NCI-H2196 treated with DMSO at 0.1 percent for 48 hours (cell line): Measurements from ENCODE around the gene SEPTIN5.
A peak's percentile ranks its signal among the peaks of the same experiment; 100 is the strongest.

Source experiments
- DNase-seq: peaks from one replicate; lab custom pipeline; 2025; ENCODE audit not compliant: unreplicated experiment; lab: John Stamatoyannopoulos, UW

The SEPTIN5 gene

DNA sequence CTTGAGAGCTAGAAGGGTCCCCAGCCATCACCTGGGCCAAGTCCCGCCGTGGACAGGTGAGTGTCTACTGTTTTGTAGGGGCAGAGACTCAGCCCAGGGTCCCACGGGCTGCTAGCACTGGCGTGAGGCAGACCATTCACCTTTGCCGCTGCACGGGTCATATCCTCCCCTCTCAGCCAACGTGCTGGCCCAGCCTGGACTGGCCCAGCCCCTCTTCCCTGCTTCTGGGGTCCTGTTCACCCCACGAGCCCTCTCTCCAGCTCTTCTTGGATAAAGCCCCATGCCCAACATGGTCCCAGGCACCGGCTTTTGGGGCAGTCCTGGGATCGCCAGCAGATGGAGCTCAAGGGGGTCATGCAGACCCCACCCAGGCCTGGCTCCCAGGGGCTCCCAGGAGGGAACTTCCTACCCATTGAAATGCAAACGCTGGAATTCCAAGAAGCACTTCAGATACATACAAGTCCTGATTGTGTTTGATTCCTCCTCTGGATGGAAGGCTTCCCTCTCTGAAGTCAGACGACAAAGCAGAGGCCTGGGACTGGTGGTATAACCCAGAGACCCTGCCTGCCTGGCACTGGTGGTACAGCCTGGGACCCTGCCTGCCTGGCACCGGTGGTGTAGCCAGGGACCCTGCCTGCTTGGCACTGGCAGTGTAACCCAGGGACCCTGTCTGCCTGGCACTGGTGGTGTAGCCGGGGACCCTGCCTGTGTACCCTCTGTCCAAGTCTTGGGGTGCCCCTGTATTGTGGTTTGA, 8.9 kb upstream of the SEPTIN5 start:
- DNase-seq: no peak

DNA sequence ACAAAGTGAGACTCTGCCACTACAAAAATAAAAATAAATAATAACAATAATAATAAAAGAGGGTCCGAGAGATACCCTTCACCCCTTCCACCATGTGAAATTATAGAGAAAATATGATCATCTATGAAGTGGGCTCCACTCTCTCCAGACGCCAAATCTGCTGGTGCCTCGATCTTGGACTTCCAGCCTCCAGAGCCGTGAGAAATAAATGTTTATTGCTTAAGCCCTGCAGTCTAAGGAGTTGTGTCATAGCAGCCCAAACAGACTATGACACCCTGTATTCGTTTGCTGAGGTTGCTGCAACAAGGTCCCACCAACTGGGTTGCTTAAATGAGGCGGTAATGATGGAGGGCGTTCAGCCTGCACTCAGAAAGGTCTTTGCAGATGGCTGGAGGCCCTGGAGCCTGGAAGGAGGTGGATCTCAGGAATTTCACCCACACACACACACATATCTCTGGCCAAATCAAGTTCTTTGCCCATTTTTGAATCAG, 7.6 kb upstream of the SEPTIN5 start:
- no peak for DNase-seq

DNA sequence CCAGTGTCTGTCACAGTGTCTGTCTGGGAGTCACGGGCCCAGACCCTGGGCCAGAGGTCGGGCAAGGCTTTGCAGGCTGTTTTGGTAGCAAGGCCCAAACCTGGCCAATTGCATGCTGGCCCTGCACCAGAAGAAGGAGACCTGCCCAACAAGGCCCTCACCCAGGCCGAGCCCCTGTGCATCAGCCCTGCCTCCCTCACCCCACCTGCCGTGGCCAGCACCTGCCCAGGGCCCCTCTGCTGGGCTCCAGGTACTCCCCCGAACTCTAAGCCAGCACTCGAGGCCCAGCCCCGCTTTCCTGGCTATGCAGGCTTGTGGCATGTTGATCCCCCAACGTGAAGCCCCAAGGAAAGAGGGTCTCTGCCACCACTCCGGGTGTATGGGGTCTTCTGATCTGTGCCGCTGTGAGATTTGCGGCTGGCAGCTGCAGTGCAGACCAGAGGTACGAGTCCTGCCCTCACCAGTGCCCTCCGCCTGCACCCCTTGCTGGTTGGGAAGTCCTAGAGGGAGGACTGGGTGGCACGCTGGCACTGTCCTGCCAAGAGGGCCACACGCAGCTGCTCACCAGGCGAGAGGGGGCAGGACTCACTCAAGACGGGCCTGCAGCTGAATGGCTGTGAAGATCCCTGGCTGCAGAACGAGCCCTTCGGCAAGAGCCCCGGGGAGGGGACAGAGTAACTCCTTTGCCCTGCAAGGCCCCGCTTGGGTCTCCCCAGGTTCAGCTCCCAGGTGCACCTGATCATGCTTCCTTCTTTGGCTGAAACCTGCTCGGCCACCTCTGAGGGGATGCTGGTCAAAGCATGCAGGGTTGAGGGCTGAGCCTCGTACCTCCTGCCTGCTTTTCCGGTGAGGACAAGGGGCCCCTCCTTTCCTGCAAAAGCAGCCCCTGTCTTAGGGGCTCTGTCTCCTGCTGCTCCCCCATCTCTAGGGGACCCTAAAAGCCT, 6.7 kb upstream of the SEPTIN5 start:
- DNase-seq: no peak

DNA sequence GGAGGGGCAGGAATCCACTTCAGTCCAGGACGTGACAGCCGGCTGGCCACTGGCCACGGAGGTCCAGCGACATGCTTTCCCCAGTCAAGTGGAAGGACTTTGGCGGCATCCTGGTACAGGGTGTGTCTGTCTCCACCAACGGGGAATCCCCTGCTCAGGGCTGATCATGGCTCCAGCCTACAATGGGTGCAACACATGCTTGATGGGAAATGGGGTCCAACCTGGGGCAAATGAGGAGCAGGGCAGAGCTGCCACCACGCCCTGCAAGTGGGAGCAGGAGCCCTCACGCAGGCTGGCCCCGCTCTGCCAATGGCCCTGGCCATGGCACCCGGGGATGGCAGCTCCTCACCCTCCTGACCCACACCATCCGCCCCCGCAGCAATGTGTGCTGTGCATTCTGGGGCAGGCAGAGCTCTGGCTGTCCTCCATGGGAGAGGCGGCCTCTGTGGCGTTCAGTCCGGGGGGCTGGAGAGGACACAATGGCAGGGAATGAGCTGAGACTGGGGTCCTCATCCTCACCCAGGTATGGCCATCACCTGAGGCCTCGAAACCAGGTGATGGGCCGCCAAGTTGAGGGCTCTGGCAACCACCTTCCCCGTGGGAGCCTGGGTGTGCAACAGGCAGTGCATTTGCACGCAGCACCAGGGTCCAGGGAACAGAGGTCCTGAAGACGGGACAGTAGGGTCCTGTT, 5.8 kb upstream of the SEPTIN5 start:
- no peak for DNase-seq

DNA sequence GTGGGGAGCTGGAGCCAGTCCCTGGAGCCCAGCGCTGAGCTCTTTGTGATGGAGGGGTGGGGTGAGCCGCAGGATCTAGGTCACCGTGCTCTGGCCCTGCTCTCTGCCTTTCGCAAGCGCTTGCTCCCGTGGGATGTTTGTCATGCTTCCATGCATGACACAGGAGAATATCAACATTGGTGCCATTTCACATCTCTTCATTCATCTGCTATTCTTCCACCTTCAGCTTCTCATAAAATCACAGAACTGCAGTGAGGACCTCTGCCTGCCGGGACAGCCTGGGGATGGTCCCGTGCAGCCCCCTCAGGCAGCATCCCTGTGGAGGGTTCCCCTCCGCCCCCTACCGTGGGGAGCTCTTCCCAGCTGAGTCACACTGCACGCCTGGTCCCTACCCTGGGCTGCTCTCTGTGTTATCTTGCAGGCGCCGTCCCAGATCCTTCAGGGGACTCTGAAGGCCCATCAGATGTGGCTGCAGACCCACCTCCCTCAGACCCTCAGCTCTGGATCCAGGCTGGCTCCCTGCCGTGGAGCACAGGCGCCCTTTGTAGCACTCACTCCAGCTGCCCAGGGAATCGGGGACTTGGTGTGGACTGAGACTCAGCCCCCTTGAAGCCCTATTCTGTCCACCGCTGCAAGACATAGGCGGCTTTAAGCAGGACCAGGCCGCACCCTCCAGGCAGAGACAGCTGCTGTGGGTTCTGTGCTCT, 5.1 kb upstream of the SEPTIN5 start:
- no peak for DNase-seq

DNA sequence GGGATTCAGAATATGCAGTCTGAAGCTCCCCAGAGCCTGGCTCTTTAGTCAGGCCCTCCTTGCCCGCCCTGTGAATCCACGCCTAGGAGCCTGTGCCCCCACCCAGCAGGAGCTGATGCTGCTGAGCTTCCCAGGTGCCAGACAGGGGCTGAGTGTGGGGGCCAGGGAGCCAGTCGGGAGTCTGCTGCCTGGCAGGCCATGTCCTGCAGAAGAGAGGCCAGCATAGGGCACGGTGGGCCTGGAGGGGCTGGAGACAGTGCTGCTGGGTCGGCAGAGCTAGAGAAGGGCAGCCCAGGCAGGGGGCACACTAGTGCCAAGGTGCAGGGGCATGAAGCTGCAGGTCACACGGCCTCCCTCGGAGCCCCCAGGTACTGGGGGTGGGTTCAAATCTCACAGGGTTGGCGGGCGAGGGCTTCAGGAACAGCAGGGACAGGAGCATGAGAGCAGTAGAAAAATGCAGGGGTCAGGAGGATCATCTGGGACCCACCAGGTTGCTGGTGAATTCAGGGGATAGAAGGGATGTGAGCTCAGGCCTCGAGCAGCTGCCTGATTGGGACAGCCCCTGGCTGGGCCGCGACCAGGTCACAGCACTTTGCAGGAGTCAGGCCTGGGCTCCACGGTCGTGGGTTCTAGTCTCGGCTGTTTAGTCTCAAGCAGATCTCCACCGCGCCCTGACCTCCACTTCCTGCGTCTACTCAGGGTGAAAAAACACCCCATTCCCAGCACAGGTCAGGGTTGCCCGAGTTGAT, 4.1 kb upstream of the SEPTIN5 start:
- DNase-seq: no peak

DNA sequence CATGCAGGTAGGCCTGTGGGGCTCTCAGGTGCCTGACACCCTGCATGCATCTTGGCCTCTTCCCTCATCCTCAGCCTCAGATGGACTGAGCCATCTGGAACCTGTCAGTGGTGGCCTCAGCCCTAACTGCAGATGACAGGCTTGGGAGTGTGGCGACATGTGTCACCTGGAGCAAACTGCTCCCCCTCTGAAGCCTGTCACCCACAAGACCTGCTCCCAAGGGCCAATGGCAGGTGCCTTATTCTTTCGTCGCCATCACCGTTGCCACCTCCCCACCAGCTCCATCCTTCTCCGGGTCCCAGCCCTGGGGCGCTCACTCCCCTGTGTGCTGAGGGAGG, 3.6 kb upstream of the SEPTIN5 start:
- no peak for DNase-seq

DNA sequence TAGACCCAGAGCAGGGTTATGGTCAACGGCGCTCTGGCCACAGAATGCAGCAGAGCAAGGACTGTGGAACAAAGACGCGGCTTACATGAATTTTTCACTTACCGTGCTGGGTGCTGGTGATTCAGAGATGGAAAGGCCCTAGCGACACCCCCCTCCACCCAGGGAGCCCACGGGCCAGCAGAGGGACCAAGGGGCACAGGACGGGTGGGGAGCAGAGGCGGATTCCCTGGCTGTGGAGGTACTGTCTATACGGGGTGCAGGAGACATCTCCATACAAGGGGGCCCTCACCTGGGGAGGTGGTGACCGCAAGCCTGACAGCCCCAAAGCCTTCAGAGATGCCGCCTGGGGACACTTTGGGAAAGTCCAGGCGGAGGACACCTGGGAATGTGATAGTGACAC, 1.1 kb upstream of the SEPTIN5 start:
- DNase-seq: no peak

DNA sequence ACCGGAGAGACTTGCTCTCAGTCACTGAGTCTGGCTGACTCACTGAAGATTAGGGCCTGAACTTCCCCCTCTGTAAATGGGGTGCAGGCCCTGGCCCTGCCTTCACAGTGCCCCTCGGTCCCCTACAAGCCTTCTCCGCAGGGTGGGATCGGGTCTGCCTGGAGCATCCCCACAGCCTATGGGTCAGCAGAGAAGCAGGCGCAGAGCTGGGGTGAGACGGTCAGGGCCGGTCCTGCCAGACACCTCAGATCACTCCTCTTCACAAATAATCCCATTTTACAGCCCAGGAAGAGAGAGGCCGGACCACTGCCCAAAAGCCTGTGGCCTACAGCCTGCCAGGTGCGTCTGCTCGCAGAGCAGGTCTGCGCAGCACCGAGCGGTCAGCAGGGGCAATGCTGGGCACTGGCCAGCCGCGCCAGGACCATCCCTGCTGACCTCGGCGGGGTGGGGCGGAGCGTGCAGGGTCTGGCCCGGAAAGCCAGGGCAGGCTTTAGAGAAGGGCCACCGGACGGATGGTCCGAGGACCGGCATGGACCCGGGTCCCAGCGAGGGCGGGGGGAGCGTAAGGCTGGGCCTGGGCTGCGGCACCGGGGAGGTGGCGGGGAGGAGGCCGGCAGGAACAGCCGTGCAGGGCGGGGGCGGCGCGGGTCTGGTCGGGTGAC, 522 bp upstream of the SEPTIN5 start:
- no peak for DNase-seq

DNA sequence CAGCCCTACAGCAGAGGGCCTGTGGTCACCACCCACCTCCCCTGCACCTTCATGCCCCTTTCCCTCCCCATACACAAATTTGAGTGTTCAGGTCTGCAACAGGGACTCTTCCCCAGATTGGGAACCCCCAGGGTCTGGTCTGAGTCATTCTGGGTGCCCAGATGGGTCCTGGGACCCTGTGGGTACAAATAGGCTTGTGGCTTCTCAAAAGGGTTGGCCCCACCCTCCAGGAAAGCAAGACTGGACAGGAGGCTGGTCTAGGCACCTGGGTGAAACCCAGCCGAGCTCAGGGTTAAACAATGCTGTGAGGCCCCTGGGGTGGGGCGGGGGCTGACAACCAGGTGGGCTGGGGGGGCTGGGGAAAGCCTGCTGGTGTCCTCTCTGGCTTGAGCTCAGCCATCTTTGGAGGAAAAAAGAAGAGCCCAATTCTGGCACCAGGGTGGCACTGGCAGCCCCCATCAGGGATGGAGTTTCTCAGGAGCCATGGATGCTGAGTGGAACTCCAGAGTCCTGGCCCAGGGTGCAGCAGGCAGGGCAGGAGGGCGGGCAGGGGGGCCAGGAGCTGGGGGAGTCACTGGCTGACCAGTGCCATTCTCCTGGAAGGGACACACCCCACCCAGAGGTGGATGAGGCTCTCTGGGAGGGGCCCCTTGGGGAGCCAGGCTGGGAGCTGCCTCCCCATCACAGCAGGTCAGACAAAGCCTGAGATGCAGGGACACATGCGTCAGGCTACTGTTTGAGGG, 1.1 kb downstream of the SEPTIN5 start:
- DNase-seq: no peak

DNA sequence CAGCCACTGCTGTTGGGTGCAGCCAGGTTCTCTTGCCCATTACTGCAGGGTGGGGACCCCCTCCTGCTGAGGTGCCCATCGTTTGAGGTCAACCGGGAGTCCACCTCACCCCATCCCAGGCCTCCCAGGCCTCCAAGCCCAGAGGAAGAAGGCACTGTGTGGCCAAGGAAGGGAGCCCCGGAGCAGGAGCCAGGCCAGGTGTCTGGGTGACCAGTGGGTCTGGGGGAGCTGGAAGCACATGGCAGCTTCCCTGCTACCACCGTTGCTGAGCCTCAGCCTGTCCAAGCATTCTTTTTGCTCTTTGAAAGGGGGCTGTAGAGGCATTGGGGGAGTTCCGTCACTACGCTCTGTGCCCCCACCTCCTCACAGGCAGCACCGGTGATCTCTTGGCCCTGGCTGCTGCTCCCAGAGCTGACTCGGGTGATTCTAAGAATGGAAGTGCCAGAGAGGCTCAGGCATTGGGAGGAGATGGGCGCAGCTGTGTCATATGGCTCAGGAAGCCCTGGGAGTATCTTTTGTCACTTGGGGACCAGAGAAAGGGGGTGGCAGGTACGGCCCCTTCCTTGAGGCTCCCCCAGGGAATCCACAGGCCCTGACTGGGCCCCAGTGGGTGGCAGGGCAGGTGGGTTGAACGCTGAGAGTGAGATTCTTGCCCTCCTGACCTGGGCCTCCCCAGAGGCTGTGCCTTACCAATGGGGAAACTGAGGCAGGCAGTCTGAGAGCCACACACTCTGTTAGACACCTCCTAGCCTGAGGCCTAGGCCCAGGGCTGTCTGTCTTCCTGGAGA, 1.9 kb downstream of the SEPTIN5 start:
- DNase-seq: no peak

DNA sequence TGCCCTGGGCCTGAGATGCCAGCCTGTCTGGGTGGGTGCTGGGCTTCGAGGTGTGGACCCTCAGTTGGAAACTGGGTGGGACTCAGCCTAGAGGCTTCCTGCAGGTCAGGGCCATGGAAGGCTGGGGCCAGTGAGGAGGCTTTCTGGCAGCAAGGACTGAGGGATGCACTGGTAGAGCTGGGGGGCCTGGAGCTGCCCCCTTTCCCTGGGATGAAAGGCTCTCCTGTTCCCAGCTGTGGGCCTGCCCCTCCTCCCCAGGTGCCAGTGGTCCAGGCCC, 2.5 kb downstream of the SEPTIN5 start:
- no peak for DNase-seq

DNA sequence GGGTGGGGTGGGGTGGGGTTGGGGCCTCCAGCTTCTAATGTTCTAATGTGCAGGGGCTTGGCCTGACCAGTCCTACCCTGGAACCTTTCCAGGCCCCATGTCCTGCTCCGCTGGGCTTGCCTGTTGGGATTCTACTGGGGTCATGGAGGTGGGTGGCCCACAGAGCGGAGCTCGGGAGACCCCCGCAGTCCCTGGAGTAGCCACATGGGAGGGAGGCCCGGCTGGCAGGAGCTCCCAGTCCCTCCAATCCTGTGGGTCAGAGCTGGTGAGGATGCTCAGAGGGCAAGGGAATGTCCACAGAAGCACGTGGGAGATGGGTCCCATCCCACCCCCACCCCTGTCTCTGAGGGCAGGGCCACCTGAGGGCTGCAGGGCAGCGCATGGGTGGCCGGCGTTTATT, 2.9 kb downstream of the SEPTIN5 start:
- DNase-seq: no peak

DNA sequence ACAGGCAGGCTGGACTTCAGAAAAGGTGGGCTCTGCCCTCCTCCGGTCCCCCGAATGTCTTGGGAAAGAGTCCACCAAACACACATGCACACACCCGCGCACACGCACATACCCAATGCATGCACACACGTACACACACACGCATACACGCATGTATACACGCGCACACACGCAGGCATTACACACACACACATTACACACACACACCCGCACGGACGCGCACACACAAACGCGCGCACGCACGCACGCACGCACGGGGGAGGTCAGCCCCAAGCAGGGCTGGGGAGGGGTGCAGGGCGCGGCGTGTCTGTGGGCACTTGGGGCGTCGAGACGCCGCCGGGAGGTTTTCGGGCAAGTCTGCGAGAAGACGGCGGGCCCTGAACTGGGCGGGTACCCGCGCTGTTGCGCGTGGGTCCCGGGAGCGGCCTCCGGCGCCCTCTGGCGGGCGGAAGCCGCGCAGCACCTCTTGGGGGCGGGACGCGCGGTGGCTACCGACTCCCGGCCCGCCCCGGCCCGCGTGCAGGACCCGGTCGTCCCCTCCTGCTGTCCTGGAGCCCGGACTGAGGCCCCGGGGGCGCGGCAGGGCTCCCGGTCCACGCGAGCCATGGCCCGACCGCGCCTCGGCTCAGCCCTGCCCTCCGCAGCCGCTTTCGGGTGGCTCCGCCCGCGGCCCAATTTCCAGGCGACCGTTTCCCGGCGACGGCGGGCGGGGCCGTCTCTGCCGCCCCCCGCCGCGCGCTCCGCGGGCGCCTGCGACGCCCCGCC, 3.6 kb downstream of the SEPTIN5 start:
- peak; percentile 28 for DNase-seq

DNA sequence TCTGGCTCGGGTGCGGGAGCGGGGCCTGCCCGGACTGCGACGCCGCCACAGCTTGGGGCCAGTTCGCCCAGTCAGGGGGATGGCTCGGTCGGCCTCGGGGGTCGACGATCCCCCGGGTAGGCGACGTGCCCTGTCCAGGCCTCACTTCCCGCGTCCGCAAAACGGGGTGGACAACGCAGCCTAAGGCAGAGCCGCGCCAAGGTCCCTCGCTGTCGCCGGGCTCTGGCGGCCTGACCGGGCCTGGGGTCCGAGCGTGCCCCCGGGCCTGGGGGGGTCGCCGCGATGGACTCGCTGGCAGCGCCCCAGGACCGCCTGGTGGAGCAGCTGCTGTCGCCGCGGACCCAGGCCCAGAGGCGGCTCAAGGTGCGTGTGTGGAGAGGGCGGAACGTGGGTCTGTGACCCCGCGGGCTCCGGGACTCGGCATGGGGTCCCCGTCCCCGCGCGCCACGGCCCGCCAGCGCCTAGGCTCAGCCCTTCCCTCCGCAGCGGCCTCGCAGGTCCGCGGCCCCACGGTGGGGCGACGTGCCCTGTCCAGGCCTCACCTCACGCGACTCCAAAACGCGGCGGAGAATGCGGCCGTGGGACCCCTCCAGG, 4.2 kb downstream of the SEPTIN5 start:
- DNase-seq: no peak

DNA sequence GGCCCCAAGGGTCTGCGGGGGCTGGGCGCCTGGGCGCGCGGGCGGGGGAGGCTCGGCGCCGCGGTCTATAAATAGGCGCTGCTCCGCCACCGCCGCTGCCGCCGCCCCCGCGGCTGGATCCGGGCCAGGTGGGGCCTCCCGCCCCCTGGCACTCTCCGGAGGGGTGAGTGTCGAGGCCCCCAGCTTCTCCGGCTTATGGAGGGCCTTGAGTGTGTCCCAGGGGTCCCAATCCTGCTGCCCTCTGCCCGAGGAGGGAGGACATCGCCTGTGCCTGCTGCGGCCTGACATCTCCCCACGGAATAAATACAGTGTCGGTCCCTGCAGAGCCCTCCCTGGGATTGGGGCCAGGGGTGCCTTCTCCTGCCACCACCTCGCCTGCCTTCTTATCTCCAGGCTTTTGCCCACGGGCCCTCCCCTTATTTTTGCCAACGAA, 4.8 kb downstream of the SEPTIN5 start:
- no peak for DNase-seq

DNA sequence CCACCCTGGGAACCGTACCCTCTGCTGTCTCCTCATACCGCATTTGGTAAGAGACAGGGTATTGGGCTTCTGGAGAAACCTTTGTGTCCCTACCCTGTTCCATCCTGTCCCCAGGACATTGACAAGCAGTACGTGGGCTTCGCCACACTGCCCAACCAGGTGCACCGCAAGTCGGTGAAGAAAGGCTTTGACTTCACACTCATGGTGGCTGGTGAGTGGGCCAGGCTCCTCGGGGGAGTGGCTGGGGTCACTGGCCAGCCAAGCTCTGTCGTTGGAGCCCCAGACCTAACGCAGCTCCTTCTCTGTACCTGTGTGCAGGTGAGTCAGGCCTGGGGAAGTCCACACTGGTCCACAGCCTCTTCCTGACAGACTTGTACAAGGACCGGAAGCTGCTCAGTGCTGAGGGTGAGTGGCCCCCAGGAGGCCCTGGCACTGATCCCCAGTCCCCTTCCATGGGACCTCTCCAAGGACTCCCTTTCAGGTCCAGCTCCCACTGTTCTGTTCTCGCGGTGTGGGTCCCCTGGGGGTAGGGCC, 5.3 kb downstream of the SEPTIN5 start:
- DNase-seq: no peak
